Gastrocnemius medialis (tissue), 4 donors: ENCODE results near the gene RILPL2. TPM values are rescaled to one million over a fixed set of nuclear protein-coding genes. Genes with fewer than 3 reads are reported as not detected.
"Not testable (repeated sequence)": the region's sequence is repeated elsewhere in the genome, so short reads cannot be mapped to it uniquely, and the experiment has no call there.

Experiments
- ATAC-seq, 2 donors: fragments of 150-250 bp; one replicate each; pipeline ENCODE4 v1.9.1; 2016
- DNase-seq, 2 donors: peaks; one replicate each; pipeline ENCODE4 v3.0.0-alpha.2; 2019
- H3K27ac ChIP-seq, 4 donors: fragments of 200-600 bp; sonication (generic); 1 replicate in 1 of 4; 2 replicates in 3 of 4; pipeline ENCODE4 v1.5.1; 2016 to 2018; ENCODE audit warnings: mild to moderate bottlenecking in 2 of 4, moderate library complexity in 1 of 4
- H3K27me3 ChIP-seq, 3 donors: fragments of 200-600 bp; sonication (generic) in 2 of 3; 1 replicate in 1 of 3; 2 replicates in 2 of 3; pipeline versions ENCODE4 v1.5.1 to v1.6.0; 2016 to 2019; ENCODE audit warnings: mild to moderate bottlenecking in 1 of 3, moderate library complexity in 1 of 3
- H3K36me3 ChIP-seq, 2 donors: fragments of 200-600 bp; sonication (generic) in 1 of 2; one replicate each; pipeline ENCODE4 v1.5.1; 2017 to 2018
- H3K4me1 ChIP-seq, 2 donors: fragments of 200-600 bp; sonication (generic) in 1 of 2; one replicate each; pipeline ENCODE4 v1.5.1; 2016 to 2017; ENCODE audit warnings: mild to moderate bottlenecking in 2 of 2
- H3K4me3 ChIP-seq, 4 donors: fragments of 200-600 bp; sonication (generic) in 3 of 4; 1 replicate in 1 of 4; 2 replicates in 3 of 4; pipeline ENCODE4 v1.5.1; 2016 to 2019; ENCODE audit warnings: mild to moderate bottlenecking in 2 of 4
- H3K9me3 ChIP-seq, 3 donors: fragments of 200-600 bp; sonication (generic) in 2 of 3; 1 replicate in 1 of 3; 2 replicates in 2 of 3; pipeline ENCODE4 v1.5.1; 2016 to 2019
- CTCF ChIP-seq, 5 experiments: fragments of 450-650 bp in 3 of 5; fragments of 200-600 bp in 2 of 5; sonication (generic) in 2 of 5; IDR thresholded peaks in 4 of 5; conservative IDR thresholded peaks in 1 of 5; 1 replicate in 4 of 5; 2 replicates in 1 of 5; pipeline ENCODE4 v1.5.1; 2016 to 2019; ENCODE audit warnings: antibody characterized with exemption in 5 of 5, mild to moderate bottlenecking in 3 of 5, moderate library complexity in 3 of 5
- POLR2A ChIP-seq, 2 donors: fragments of 450-650 bp; IDR thresholded peaks; one replicate each; pipeline ENCODE4 v1.6.1; 2017; ENCODE audit warnings: antibody characterized with exemption in 2 of 2, mild to moderate bottlenecking in 2 of 2, moderate library complexity in 2 of 2
- in situ Hi-C, 4 donors: fragments of 200-750 bp; cut with MboI; loops; one replicate each; pipeline versions ENCODE4 v1.15.0 to v1.8.0; 2017; ENCODE audit warnings: low sequenced_read_pairs in 4 of 4
- intact Hi-C: fragments of 100-400 bp; cut with DNase I; formaldehyde crosslinking; loops from one replicate; pipeline ENCODE4 v1.15.1; 2023; ENCODE audit warnings: low total_unique reads
- total RNA-seq, 4 donors: library from RNA; depleted of rRNA; stranded (reverse); fragments of >200 nt; gene quantifications; one replicate each; pipeline versions ENCODE4 v1.1.0 to v1.2.3, GENCODE V29; 2016

The RILPL2 gene
- total RNA-seq = 1 to 10 TPM; 1.2 to 2.0 (median 1.7) TPM

GRCh38 chr12:123436017-123436964 lies at the start of gene RILPL2:
Gene RILPL2, minus strand, starts transcription at chr12:123436684. Its CDS starts 264 bp downstream, at chr12:123436420.
- in situ Hi-C loops (no loop called here), intact Hi-C loops (loop anchor here (2.0 kb wide), 2 partner anchors 23 to 145 kb away; partner anchors contain the start of gene SNRNP35)
- peak within 1 kb of the TSS; percentile 66 to 75 (median 69) for H3K27ac ChIP-seq
- H3K4me3 ChIP-seq = peak within 1 kb of the TSS; percentile 79 to 96 (median 94)
- no peaks in the 10 kb centered on the region for H3K9me3 ChIP-seq
- H3K4me1 ChIP-seq = peaks cover 10 to 14% of the 10 kb centered on the region in 2 donors
- no peaks in the 10 kb centered on the region for H3K27me3 ChIP-seq
- peak; percentile 68 to 77 for DNase-seq
- H3K36me3 ChIP-seq = no peaks in the 10 kb centered on the region
- peak in 2 of 5 experiments; percentile 6 to 32 for TF ChIP-seq CTCF (IDR thresholded peaks at IDR 0.05 in 4 of 5, conservative IDR thresholded peaks at IDR 0.05 in 1 of 5)
- peak; percentile 43 to 44 for TF ChIP-seq POLR2A (IDR thresholded peaks at IDR 0.05)
- ATAC-seq = peak; percentile 92 to 96

- TF ChIP-seq CTCF (IDR thresholded peaks at IDR 0.05 in 4 of 5, conservative IDR thresholded peaks at IDR 0.05 in 1 of 5) (no peak), POLR2A (IDR thresholded peaks at IDR 0.05) (no peak)
- in situ Hi-C loops (no loop called here), intact Hi-C loops (no loop called here)
- DNase-seq (peak in 1 of 2 donors; percentile 31), ATAC-seq (no peak)
- H3K27me3 ChIP-seq = no peaks in the 10 kb centered on the region
- no peaks in the 10 kb centered on the region for H3K9me3 ChIP-seq
- H3K36me3 ChIP-seq = peaks cover 0 to 15% of the 10 kb centered on the region in 2 donors
- H3K4me3 ChIP-seq = no peak overlapping the region
- H3K27ac ChIP-seq = peak overlapping the region; percentile 57 to 99 (median 82)
- H3K4me1 ChIP-seq = peaks cover 0 to 4% of the 10 kb centered on the region in 2 donors
These were observed 49.3 kb upstream of the RILPL2 start for GRCh38 chr12:123485756-123486155.

GRCh38 chr12:123483602-123484248 lies 47.2 kb upstream of the RILPL2 start:
- no peak for TF ChIP-seq CTCF (IDR thresholded peaks at IDR 0.05 in 4 of 5, conservative IDR thresholded peaks at IDR 0.05 in 1 of 5)
- TF ChIP-seq POLR2A (IDR thresholded peaks at IDR 0.05) = no peak
- H3K27me3 ChIP-seq = no peaks in the 10 kb centered on the region
- intact Hi-C loops (no loop called here), in situ Hi-C loops (no loop called here)
- no peaks in the 10 kb centered on the region for H3K9me3 ChIP-seq
- peaks cover 16 to 17% of the 10 kb centered on the region in 2 donors for H3K4me1 ChIP-seq
- H3K36me3 ChIP-seq = peaks cover 0 to 15% of the 10 kb centered on the region in 2 donors
- peak in 1 of 2 donors; percentile 31 for DNase-seq
- no peak overlapping the region for H3K4me3 ChIP-seq
- no peak for ATAC-seq
- H3K27ac ChIP-seq = peak overlapping the region; percentile 64 to 99 (median 98)

- in situ Hi-C loops = no loop called here
- Histone ChIP-seq H3K9me3 (no peaks in the 10 kb centered on the region), H3K27me3 (no peaks in the 10 kb centered on the region), H3K4me1 (peaks cover 22 to 25% of the 10 kb centered on the region in 2 donors), H3K4me3 (no peak overlapping the region), H3K27ac (peak overlapping the region; percentile 64 to 99 (median 98)), H3K36me3 (peaks cover 0 to 15% of the 10 kb centered on the region in 2 donors)
- no peak for TF ChIP-seq CTCF (IDR thresholded peaks at IDR 0.05 in 4 of 5, conservative IDR thresholded peaks at IDR 0.05 in 1 of 5)
- TF ChIP-seq POLR2A (IDR thresholded peaks at IDR 0.05) = no peak
- no peak for DNase-seq
- no peak for ATAC-seq
- intact Hi-C loops = no loop called here
These were observed 46.4 kb upstream of the RILPL2 start for GRCh38 chr12:123482876-123483275.

- H3K9me3 ChIP-seq, ATAC-seq, H3K4me3 ChIP-seq, DNase-seq, H3K27me3 ChIP-seq, intact Hi-C loops, in situ Hi-C loops: not testable (repeated sequence)
- Histone ChIP-seq H3K36me3 (peaks cover 0 to 15% of the 10 kb centered on the region in 2 donors), H3K27ac (peak overlapping the region; percentile 96 to 99 (median 98)), H3K4me1 (peaks cover 27 to 28% of the 10 kb centered on the region in 2 donors)
These were observed 44.8 kb upstream of the RILPL2 start for GRCh38 chr12:123481251-123481650.
